Astrocyte (in vitro differentiated cells and primary cell): ENCODE data around the gene C1orf232. TPM values are rescaled to one million over a fixed set of nuclear protein-coding genes. Genes with fewer than 3 reads are reported as not detected.

Experiments
- DNase-seq: peaks from one replicate; pipeline ENCODE4 v3.0.0-alpha.2; 2010; ENCODE audit warnings: low read depth
- FAIRE-seq: peaks from 2 replicates; lab custom pipeline; 2011; peaks lifted over from hg19 to GRCh38; lab: Jason Lieb, UNC
- H2AFZ ChIP-seq: 2 replicates; pipeline ENCODE4 v1.6.0; 2012; ENCODE audit warnings: low read depth, low read length, inconsistent platforms
- H3K27ac ChIP-seq: 2 replicates; pipeline ENCODE4 v1.5.1; 2011; ENCODE audit warnings: low read depth, low read length, inconsistent platforms
- H3K27me3 ChIP-seq: 2 replicates; pipeline ENCODE4 v1.6.0; 2011; ENCODE audit warnings: low read length, inconsistent platforms; ENCODE audit not compliant: insufficient read depth
- H3K36me3 ChIP-seq: 2 replicates; pipeline ENCODE4 v1.5.1; 2011; ENCODE audit warnings: low read length, inconsistent platforms; ENCODE audit not compliant: insufficient read depth
- H3K4me1 ChIP-seq: 2 replicates; pipeline ENCODE4 v1.5.1; 2011; ENCODE audit warnings: low read length, inconsistent platforms; ENCODE audit not compliant: insufficient read depth
- H3K4me2 ChIP-seq: 2 replicates; pipeline ENCODE4 v1.6.0; 2012; ENCODE audit warnings: low read length, inconsistent platforms
- H3K4me3 ChIP-seq: 2 replicates; pipeline ENCODE4 v1.5.1; 2011; ENCODE audit warnings: low read depth, mild to moderate bottlenecking, low read length, inconsistent platforms; ENCODE audit not compliant: insufficient read depth
- H3K79me2 ChIP-seq: 2 replicates; pipeline ENCODE4 v1.6.0; 2012; ENCODE audit warnings: mild to moderate bottlenecking, low read length, inconsistent platforms; ENCODE audit not compliant: insufficient read depth
- H3K9ac ChIP-seq: 2 replicates; pipeline ENCODE4 v1.6.0; 2012; ENCODE audit warnings: mild to moderate bottlenecking, low read length, inconsistent platforms
- H3K9me3 ChIP-seq: 2 replicates; pipeline ENCODE4 v1.5.1; 2012; ENCODE audit warnings: low read depth, mild to moderate bottlenecking, low read length, inconsistent platforms; ENCODE audit not compliant: insufficient read depth
- H4K20me1 ChIP-seq: 2 replicates; pipeline ENCODE4 v1.6.0; 2012; ENCODE audit warnings: low read length, inconsistent platforms; ENCODE audit not compliant: insufficient read depth
- H3K27ac Mint-ChIP-seq: one replicate; pipeline ENCODE4 v1.8.0; 2021; ENCODE audit warnings: mild to moderate bottlenecking, mixed read lengths; ENCODE audit not compliant: unreplicated experiment
- H3K27me3 Mint-ChIP-seq: one replicate; pipeline ENCODE4 v1.8.0; 2021; ENCODE audit warnings: low read depth, mixed read lengths; ENCODE audit not compliant: unreplicated experiment
- H3K36me3 Mint-ChIP-seq: one replicate; pipeline ENCODE4 v1.8.0; 2021; ENCODE audit warnings: low read depth, mixed read lengths; ENCODE audit not compliant: unreplicated experiment
- H3K4me1 Mint-ChIP-seq: one replicate; pipeline ENCODE4 v1.8.0; 2021; ENCODE audit warnings: low read depth, mixed read lengths; ENCODE audit not compliant: unreplicated experiment
- H3K4me3 Mint-ChIP-seq: one replicate; pipeline ENCODE4 v1.8.0; 2021; ENCODE audit warnings: mild to moderate bottlenecking, moderate library complexity, mixed read lengths; ENCODE audit not compliant: unreplicated experiment
- H3K9me3 Mint-ChIP-seq: one replicate; pipeline ENCODE4 v1.8.0; 2021; ENCODE audit warnings: mild to moderate bottlenecking, mixed read lengths; ENCODE audit not compliant: unreplicated experiment
- EZH2 ChIP-seq: IDR thresholded peaks from 2 replicates; pipeline ENCODE4 v1.6.1; 2012; ENCODE audit warnings: mild to moderate bottlenecking, low read length, inconsistent platforms; ENCODE audit not compliant: insufficient read depth
- total RNA-seq: library from RNA; stranded (reverse); gene quantifications from 2 replicates; pipeline ENCODE4 v1.2.1, GENCODE V29; 2021
- TF ChIP-seq, protein P1 (sequence below): IDR thresholded peaks from 2 replicates; pipeline ENCODE4 v1.5.1; 2011; ENCODE audit warnings: low read depth, mild to moderate bottlenecking, inconsistent platforms, low read length, moderate library complexity; ENCODE audit not compliant: insufficient read depth

C1orf232 gene
- total RNA-seq, 1 donor from 2014 or later: not detected

DNA sequence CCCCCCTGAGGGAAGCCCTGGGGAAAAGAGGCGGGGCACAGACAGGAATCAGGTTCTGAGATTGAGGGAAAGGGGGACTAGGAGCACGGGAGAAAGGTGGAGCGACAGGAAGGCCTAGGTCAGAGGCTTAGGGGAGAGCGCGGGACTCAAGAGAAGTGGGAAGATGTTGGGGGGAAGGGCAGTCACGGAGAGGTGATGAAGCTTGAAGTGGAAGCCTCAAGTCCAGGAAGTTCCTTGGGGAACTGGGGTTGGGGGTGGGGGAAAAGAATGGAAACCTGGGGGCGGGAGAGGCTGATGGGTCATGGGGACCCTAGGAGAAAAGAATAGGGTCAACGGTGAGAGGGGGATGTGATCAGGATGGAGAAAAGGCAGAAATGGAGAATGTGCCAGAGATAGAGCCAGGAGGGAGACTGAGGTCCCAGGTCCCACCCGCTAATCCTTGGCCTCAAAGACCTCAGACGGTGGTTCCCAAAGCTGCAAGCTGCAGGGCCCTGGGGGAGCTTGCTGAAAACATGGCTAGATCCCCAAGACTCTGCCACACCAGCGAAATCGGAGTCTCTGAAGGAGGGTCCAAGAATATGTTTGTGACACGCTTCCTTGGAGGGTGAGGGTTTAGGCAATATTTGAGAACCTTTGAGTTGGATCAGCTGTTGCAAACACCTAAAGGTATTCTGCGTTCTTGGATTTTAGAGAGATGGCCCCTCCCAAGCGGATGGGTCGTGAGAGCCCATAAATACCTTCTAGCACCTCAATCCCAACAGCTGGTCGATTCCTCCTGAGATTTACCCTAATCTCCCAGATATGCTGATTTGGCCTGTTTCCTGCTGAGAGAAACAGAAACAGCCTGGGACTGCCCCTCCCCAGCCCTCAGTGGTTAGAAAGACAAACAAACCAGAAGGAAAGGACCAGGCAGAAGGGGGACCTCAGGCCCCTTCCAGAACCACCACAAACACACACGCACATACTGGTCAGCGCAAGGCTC lies 3.6 kb downstream of the C1orf232 start:
- peak overlapping the region; percentile 80 for H3K4me2 ChIP-seq
- no peaks in the 10 kb centered on the region for H3K27me3 Mint-ChIP-seq
- H3K4me3 Mint-ChIP-seq: peak overlapping the region; percentile 72

DNA sequence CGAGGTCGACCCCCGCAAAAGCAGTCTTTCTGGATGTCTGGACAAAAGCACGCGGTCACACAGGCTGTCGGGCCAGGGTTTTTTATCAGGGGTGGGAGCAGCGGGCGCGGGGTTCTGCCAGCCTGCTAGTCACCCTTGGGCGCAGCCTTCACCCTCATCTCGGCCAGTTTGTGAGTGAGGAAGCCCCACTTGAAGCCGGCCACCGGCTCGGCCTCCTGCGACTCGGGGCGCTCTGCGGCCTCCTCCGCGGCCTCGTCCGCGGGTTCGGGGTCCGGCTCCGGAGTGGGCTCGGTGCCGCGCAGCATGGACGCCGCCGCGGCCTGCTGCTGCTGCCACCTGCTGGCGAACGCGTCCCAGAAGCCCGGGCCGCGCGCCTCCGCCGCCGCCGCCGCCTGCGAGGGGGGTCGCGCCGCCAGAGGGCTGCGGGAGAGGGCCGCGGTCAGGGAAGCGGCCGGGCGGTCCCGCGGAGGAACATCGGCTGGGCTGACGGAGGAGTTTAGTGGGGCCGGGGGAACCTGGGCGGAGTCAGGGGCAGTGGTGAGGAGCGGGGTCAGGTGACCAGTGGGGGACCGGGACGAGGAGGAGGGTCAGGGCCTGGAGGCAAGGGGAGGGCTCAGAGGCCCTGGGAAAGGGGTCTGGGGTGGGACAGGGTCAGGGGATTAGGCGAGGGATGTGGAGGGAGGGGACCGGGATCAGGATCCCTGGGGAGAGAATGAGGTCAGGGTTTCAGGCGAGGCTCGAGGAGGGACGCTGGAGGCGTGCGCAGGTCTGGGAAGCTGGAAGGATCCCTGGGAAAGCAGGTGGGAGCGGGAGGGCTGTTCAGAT lies 4.5 kb downstream of the C1orf232 start:
- Histone ChIP-seq H3K4me3 (peak overlapping the region; percentile 23), H2AFZ (peak overlapping the region; percentile 56), H3K27me3 (peaks cover 2% of the 10 kb centered on the region), H3K4me1 (peaks cover 18% of the 10 kb centered on the region), H3K9ac (peak overlapping the region; percentile 54), H3K4me2 (peak overlapping the region; percentile 80), H3K79me2 (no peaks in the 10 kb centered on the region), H3K9me3 (no peaks in the 10 kb centered on the region), H3K36me3 (no peaks in the 10 kb centered on the region), H4K20me1 (no peaks in the 10 kb centered on the region), H3K27ac (no peak overlapping the region)
- Mint-ChIP-seq H3K27ac (peak overlapping the region; percentile 75), H3K4me1 (peaks cover 13% of the 10 kb centered on the region), H3K4me3 (peak overlapping the region; percentile 72), H3K36me3 (no peaks in the 10 kb centered on the region), H3K27me3 (peaks cover 4% of the 10 kb centered on the region), H3K9me3 (no peaks in the 10 kb centered on the region)
- no peak for FAIRE-seq
- TF ChIP-seq, protein P1, sequence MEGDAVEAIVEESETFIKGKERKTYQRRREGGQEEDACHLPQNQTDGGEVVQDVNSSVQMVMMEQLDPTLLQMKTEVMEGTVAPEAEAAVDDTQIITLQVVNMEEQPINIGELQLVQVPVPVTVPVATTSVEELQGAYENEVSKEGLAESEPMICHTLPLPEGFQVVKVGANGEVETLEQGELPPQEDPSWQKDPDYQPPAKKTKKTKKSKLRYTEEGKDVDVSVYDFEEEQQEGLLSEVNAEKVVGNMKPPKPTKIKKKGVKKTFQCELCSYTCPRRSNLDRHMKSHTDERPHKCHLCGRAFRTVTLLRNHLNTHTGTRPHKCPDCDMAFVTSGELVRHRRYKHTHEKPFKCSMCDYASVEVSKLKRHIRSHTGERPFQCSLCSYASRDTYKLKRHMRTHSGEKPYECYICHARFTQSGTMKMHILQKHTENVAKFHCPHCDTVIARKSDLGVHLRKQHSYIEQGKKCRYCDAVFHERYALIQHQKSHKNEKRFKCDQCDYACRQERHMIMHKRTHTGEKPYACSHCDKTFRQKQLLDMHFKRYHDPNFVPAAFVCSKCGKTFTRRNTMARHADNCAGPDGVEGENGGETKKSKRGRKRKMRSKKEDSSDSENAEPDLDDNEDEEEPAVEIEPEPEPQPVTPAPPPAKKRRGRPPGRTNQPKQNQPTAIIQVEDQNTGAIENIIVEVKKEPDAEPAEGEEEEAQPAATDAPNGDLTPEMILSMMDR: peak; percentile 9
- TF ChIP-seq EZH2: no peak
- DNase-seq: no peak

More for the DNA sequence above, 3.6 kb downstream of the C1orf232 start:
- Histone ChIP-seq H2AFZ (peak overlapping the region; percentile 56), H3K4me3 (no peak overlapping the region), H3K9me3 (no peaks in the 10 kb centered on the region), H3K79me2 (peaks cover 4% of the 10 kb centered on the region), H4K20me1 (no peaks in the 10 kb centered on the region), H3K27ac (no peak overlapping the region), H3K36me3 (no peaks in the 10 kb centered on the region), H3K27me3 (peaks cover 2% of the 10 kb centered on the region), H3K9ac (peak overlapping the region; percentile 54), H3K4me1 (peaks cover 21% of the 10 kb centered on the region)
- Mint-ChIP-seq H3K27ac (peak overlapping the region; percentile 75), H3K36me3 (no peaks in the 10 kb centered on the region), H3K4me1 (peaks cover 9% of the 10 kb centered on the region), H3K9me3 (no peaks in the 10 kb centered on the region)
- no peak for TF ChIP-seq EZH2
- TF ChIP-seq, protein P1: no peak
- DNase-seq: no peak
- no peak for FAIRE-seq
